ENCODE data around the gene LTBP1. TPM values are rescaled to one million over a fixed set of nuclear protein-coding genes. Genes with fewer than 3 reads are reported as not detected.

Gene LTBP1
- total RNA-seq, 1 experiment from 2014 or later = 28.5 TPM

DNA sequence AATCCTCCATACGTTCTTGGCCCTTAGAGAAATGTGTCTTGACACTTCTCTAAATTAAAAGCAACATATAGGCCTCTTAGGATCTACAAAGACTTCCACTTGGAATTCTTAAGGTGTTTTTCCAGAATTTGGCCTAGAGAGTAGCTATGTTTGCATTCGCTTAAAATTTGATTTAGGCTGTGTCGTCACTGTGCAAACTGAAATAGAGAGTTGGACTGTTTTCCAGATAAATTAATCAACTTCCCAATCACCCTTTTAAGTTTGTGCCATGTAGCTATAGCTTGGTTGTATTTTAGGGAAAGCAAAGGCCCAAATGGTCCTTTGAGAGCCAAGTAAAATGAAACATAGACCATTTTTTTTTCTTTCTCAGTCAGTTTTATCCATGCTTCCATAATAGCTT, 401.1 kb downstream of the LTBP1 start:
- H2AFZ ChIP-seq (ENCODE audit: low read length) = no peak overlapping the region
- H2BK15ac ChIP-seq (ENCODE audit: low read depth, low read length) = no peak overlapping the region
- H3K4me1 ChIP-seq (ENCODE audit: insufficient read depth, low read length) = no peaks in the 10 kb centered on the region
- no peaks in the 10 kb centered on the region for H4K20me1 ChIP-seq (ENCODE audit: control insufficient read depth, insufficient read depth, insufficient read length)
- no peak overlapping the region for H3K23ac ChIP-seq (ENCODE audit: insufficient read length, low read depth, low read length)
- no peak overlapping the region for H2BK5ac ChIP-seq (ENCODE audit: insufficient read length, low read length)
- no peaks in the 10 kb centered on the region for H3K79me1 ChIP-seq (ENCODE audit: insufficient read depth, low read depth, low read length, poor library complexity, severe bottlenecking)
- no peaks in the 10 kb centered on the region for H3K23me2 ChIP-seq (ENCODE audit: insufficient read length, low read depth, low read length, poor library complexity, severe bottlenecking)
- no peak overlapping the region for H2BK20ac ChIP-seq (ENCODE audit: low read depth, low read length, poor library complexity, severe bottlenecking)
- Mint-ChIP-seq H3K4me1 (no peaks in the 10 kb centered on the region), H3K9me3 (no peaks in the 10 kb centered on the region), H3K27me3 (ENCODE audit: low read depth) (no peaks in the 10 kb centered on the region), H3K27ac (no peak overlapping the region), H3K4me3 (no peak overlapping the region), H3K36me3 (ENCODE audit: insufficient read depth in 1 of 3, low read depth in 3 of 3) (no peaks in the 10 kb centered on the region)
- H4K8ac ChIP-seq (replicated peaks; ENCODE audit: insufficient read length, low read depth, low read length) = no peak overlapping the region
- no peaks in the 10 kb centered on the region for H3K79me2 ChIP-seq (ENCODE audit: insufficient read depth, low read length)
- no peak overlapping the region for H4K5ac ChIP-seq (ENCODE audit: insufficient read length, low read depth, low read length)
- no peak overlapping the region for H3K4me2 ChIP-seq (ENCODE audit: insufficient read depth, insufficient read length, low read length)
- no peak overlapping the region for H3K18ac ChIP-seq (ENCODE audit: insufficient read length, low read depth, low read length)
- no peak overlapping the region for H2AK5ac ChIP-seq (ENCODE audit: insufficient read length, low read length)
- H2BK120ac ChIP-seq (ENCODE audit: low read depth, low read length, poor library complexity, severe bottlenecking) = no peak overlapping the region
- H3K9ac ChIP-seq (ENCODE audit: extremely low read depth, insufficient read length, low read length) = no peak overlapping the region
- H3K4ac ChIP-seq (ENCODE audit: low read depth, low read length) = no peak overlapping the region
- no peak for DNase-seq
- no peaks in the 10 kb centered on the region for H3K27me3 ChIP-seq (ENCODE audit: insufficient read depth, low read length)
- H3K56ac ChIP-seq (ENCODE audit: insufficient read length, low read depth, low read length) = no peak overlapping the region
- H3K9me3 ChIP-seq (ENCODE audit: control insufficient read depth, low read depth, low read length) = no peaks in the 10 kb centered on the region
- H3K27ac ChIP-seq (ENCODE audit: insufficient read length, low read depth, low read length) = no peak overlapping the region
- no peak overlapping the region for H3T11ph ChIP-seq (ENCODE audit: low read length)
- H4K91ac ChIP-seq (ENCODE audit: insufficient read length, low read depth, low read length) = no peak overlapping the region
- H3K14ac ChIP-seq (ENCODE audit: insufficient read depth, low read length) = no peak overlapping the region
- TF ChIP-seq, protein P1, sequence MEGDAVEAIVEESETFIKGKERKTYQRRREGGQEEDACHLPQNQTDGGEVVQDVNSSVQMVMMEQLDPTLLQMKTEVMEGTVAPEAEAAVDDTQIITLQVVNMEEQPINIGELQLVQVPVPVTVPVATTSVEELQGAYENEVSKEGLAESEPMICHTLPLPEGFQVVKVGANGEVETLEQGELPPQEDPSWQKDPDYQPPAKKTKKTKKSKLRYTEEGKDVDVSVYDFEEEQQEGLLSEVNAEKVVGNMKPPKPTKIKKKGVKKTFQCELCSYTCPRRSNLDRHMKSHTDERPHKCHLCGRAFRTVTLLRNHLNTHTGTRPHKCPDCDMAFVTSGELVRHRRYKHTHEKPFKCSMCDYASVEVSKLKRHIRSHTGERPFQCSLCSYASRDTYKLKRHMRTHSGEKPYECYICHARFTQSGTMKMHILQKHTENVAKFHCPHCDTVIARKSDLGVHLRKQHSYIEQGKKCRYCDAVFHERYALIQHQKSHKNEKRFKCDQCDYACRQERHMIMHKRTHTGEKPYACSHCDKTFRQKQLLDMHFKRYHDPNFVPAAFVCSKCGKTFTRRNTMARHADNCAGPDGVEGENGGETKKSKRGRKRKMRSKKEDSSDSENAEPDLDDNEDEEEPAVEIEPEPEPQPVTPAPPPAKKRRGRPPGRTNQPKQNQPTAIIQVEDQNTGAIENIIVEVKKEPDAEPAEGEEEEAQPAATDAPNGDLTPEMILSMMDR (conservative IDR thresholded peaks at IDR 0.05) = no peak
- WGBS (ENCODE audit: extremely low coverage, insufficient read length, low lambda C conversion rate) = no CpG with 5 or more reads among the region's 3 CpGs
- no peak overlapping the region for H2BK12ac ChIP-seq (ENCODE audit: insufficient read length, low read depth, low read length)
